Keratinocyte (primary cell): Measurements from ENCODE around the gene PLA2R1. TPM values are rescaled to one million over a fixed set of nuclear protein-coding genes. Genes with fewer than 3 reads are reported as not detected.

Experiments
- DNase-seq: peaks from one replicate; pipeline ENCODE4 v3.0.0-alpha.2; 2011; ENCODE audit warnings: low read depth, missing footprints, low spot score
- FAIRE-seq: peaks from 2 replicates; lab custom pipeline; 2011; peaks lifted over from hg19 to GRCh38; lab: Jason Lieb, UNC
- H2AFZ ChIP-seq: 2 replicates; pipeline ENCODE4 v1.6.0; 2012; ENCODE audit warnings: low read length, control low read depth, inconsistent platforms; ENCODE audit not compliant: control insufficient read depth
- H3K27ac ChIP-seq: 2 replicates; pipeline ENCODE4 v1.5.1; 2011; ENCODE audit warnings: low read length; ENCODE audit not compliant: control insufficient read depth, insufficient read depth
- H3K27me3 ChIP-seq: 3 replicates; pipeline ENCODE4 v1.6.0; 2011; ENCODE audit warnings: low read length; ENCODE audit not compliant: control insufficient read depth, insufficient read depth; ENCODE audit errors: extremely low read depth
- H3K36me3 ChIP-seq, 2 experiments: 2 replicates in 1 of 2; 3 replicates in 1 of 2; pipeline ENCODE4 v1.5.1; 2011; ENCODE audit warnings: low read length in 2 of 2, mild to moderate bottlenecking in 1 of 2; ENCODE audit not compliant: control insufficient read depth in 2 of 2, insufficient read depth in 2 of 2; ENCODE audit errors: extremely low read depth in 1 of 2
- H3K4me1 ChIP-seq: 3 replicates; pipeline ENCODE4 v1.5.1; 2011; ENCODE audit warnings: low read length; ENCODE audit not compliant: control insufficient read depth, insufficient read depth; ENCODE audit errors: extremely low read depth
- H3K4me2 ChIP-seq: 3 replicates; pipeline ENCODE4 v1.6.0; 2011; ENCODE audit warnings: low read depth, low read length; ENCODE audit not compliant: control insufficient read depth, insufficient read depth; ENCODE audit errors: extremely low read depth
- H3K4me3 ChIP-seq, 3 experiments: fragments of 200-600 bp in 1 of 3; sonication (generic) in 1 of 3; 2 replicates in 2 of 3; 3 replicates in 1 of 3; pipeline ENCODE4 v1.5.1; 2011 to 2016; ENCODE audit warnings: low read length in 3 of 3, mild to moderate bottlenecking in 3 of 3, control low read depth in 2 of 3, inconsistent platforms in 1 of 3, low read depth in 1 of 3, mixed read lengths in 1 of 3, mixed run types in 1 of 3, moderate library complexity in 1 of 3; ENCODE audit not compliant: control insufficient read depth in 2 of 3, insufficient read depth in 2 of 3; ENCODE audit errors: extremely low read depth in 1 of 3
- H3K79me2 ChIP-seq: 2 replicates; pipeline ENCODE4 v1.6.0; 2012; ENCODE audit warnings: low read length; ENCODE audit not compliant: control insufficient read depth, insufficient read depth
- H3K9ac ChIP-seq: 3 replicates; pipeline ENCODE4 v1.6.0; 2011; ENCODE audit warnings: low read length; ENCODE audit not compliant: control insufficient read depth, insufficient read depth; ENCODE audit errors: extremely low read depth
- H3K9me1 ChIP-seq: 3 replicates; pipeline ENCODE4 v1.6.0; 2011; ENCODE audit warnings: low read length; ENCODE audit not compliant: control insufficient read depth, insufficient read depth; ENCODE audit errors: extremely low read depth
- H3K9me3 ChIP-seq: 2 replicates; pipeline ENCODE4 v1.5.1; 2012; ENCODE audit warnings: low read depth, low read length; ENCODE audit not compliant: control insufficient read depth
- H4K20me1 ChIP-seq: 3 replicates; pipeline ENCODE4 v1.6.0; 2011; ENCODE audit warnings: low read length; ENCODE audit not compliant: control insufficient read depth, insufficient read depth; ENCODE audit errors: extremely low read depth
- EZH2 ChIP-seq: IDR thresholded peaks from one replicate; pipeline ENCODE4 v1.6.1; 2012; ENCODE audit warnings: inconsistent platforms, mild to moderate bottlenecking, low read length, moderate library complexity
- dilution Hi-C: fragments of 300-500 bp; cut with MboI; formaldehyde crosslinking; loops from one replicate; pipeline ENCODE4 v1.7.0; 2020; ENCODE audit warnings: low sequenced_read_pairs; ENCODE audit not compliant: extremely low pct_ligation_motif_present
- polyA plus RNA-seq, 5 experiments: library from polyadenylated mRNA; depleted of rRNA in 3 of 5; stranded (reverse) in 3 of 5; stranded (forward) in 1 of 5; unstranded in 1 of 5; fragments of >200 nt; gene quantifications; 1 replicate in 1 of 5; 2 replicates in 3 of 5; 3 replicates in 1 of 5; pipeline versions ENCODE4 v1.2.1 to v1.2.3, GENCODE V29; 2011 to 2012; ENCODE audit warnings: missing spikeins in 2 of 5, low read depth in 1 of 5, low replicate concordance in 1 of 5
- TF ChIP-seq, protein P1 (sequence below), 3 experiments: IDR thresholded peaks in 1 of 3; conservative IDR thresholded peaks in 1 of 3; optimal IDR thresholded peaks in 1 of 3; 2 replicates in 2 of 3; 3 replicates in 1 of 3; pipeline versions ENCODE3 to v1.5.1; 2011; ENCODE audit warnings: low read length in 3 of 3, mild to moderate bottlenecking in 3 of 3, moderate library complexity in 2 of 3, control low read depth in 1 of 3, inconsistent platforms in 1 of 3; ENCODE audit not compliant: insufficient read depth in 2 of 3; ENCODE audit errors: extremely low read depth in 1 of 3

PLA2R1 gene
- polyA plus RNA-seq, 1 donor (not counting 4 experiments of a cell fraction or from before 2014, with no cell fraction given) = 12.3 TPM

DNA sequence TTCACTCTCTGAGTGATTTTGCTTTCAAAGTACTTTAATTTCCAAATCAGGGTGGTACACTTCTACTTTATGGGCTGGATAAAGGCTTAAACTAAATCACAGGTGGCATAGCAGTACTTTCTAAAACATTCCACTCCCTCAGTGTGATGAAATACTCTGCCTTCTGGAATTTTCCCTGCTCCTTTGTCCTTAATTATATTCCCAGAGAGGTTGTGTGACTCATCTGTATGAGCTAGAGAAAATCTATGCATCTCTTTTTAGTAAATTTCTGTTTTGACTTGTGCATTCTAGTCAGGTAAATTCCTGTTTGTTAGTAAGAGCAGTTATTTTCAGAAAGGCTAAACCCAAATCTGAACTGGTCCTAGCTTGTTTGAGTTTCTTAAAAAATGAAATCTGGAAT lies 29.0 kb upstream of the PLA2R1 start:
- Histone ChIP-seq H3K9me3 (peaks cover 18% of the 10 kb centered on the region), H3K27ac (peak overlapping the region; percentile 93), H3K4me3 (peak overlapping the region in 1 of 3 experiments; percentile 38), H3K9ac (peak overlapping the region; percentile 52), H2AFZ (peak overlapping the region; percentile 26), H3K27me3 (no peaks in the 10 kb centered on the region), H3K36me3 (no peaks in the 10 kb centered on the region), H4K20me1 (no peaks in the 10 kb centered on the region), H3K4me2 (peak overlapping the region; percentile 95), H3K79me2 (no peaks in the 10 kb centered on the region), H3K9me1 (no peaks in the 10 kb centered on the region), H3K4me1 (peaks cover 22% of the 10 kb centered on the region)
- FAIRE-seq = peak; percentile 69
- TF ChIP-seq, protein P1, sequence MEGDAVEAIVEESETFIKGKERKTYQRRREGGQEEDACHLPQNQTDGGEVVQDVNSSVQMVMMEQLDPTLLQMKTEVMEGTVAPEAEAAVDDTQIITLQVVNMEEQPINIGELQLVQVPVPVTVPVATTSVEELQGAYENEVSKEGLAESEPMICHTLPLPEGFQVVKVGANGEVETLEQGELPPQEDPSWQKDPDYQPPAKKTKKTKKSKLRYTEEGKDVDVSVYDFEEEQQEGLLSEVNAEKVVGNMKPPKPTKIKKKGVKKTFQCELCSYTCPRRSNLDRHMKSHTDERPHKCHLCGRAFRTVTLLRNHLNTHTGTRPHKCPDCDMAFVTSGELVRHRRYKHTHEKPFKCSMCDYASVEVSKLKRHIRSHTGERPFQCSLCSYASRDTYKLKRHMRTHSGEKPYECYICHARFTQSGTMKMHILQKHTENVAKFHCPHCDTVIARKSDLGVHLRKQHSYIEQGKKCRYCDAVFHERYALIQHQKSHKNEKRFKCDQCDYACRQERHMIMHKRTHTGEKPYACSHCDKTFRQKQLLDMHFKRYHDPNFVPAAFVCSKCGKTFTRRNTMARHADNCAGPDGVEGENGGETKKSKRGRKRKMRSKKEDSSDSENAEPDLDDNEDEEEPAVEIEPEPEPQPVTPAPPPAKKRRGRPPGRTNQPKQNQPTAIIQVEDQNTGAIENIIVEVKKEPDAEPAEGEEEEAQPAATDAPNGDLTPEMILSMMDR (optimal IDR thresholded peaks at IDR 0.05 in 1 of 3, IDR thresholded peaks at IDR 0.05 in 1 of 3, conservative IDR thresholded peaks at IDR 0.05 in 1 of 3; ENCODE audit: extremely low read depth in 1 of 3, insufficient read depth in 2 of 3, low read length in 3 of 3) = no peak
- TF ChIP-seq EZH2 = no peak
- dilution Hi-C loops = no loop called here
- peak; percentile 65 for DNase-seq

DNA sequence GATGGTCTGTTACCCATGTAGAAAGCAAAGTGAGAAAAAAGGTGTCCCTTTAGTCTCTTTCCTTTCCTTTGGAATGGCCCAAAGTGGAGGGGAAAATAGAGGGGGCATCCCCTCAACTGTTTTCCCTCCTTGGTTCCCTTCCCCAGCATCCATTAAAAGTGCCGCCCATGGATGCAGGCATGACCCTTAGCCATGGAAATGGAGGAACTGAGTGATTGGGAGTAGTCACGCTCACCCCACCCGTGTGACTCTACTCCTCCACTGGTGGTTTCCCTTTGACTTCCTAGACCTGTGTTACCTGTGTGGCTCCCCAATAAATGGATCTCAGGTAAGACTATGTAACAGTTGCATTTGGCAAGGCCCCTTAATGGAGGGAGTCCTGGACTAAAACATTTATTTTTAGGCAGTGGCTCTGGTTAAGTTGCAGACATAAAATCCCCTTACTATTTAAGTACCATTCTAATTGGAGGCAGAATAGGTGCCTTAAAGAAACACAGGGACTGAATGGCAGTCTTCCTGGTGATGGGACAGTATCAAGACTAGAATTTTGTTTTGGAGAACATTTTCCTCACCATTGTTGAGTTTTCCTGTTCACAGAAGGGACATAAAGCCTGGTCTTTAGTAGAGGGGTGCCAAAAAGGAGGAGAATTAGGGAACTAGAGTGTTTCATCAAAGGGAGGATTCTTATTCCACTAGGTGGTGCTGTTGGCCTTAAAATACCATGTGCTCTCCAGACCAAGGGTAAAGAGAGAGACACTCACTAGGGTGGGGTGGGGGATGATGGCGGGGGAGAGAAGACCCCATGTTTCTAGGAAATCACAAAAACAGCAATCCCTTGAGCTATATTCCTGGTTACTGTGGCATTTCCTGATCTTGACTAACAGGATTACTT lies 25.7 kb upstream of the PLA2R1 start:
- TF ChIP-seq, protein P1 (optimal IDR thresholded peaks at IDR 0.05 in 1 of 3, IDR thresholded peaks at IDR 0.05 in 1 of 3, conservative IDR thresholded peaks at IDR 0.05 in 1 of 3; ENCODE audit: extremely low read depth in 1 of 3, insufficient read depth in 2 of 3, low read length in 3 of 3) = peak; percentile 6 to 39 (median 29)
- TF ChIP-seq EZH2 = no peak
- Histone ChIP-seq H3K36me3 (no peaks in the 10 kb centered on the region), H3K4me1 (peaks cover 21% of the 10 kb centered on the region), H4K20me1 (no peaks in the 10 kb centered on the region), H3K9ac (no peak overlapping the region), H3K9me3 (peaks cover 19% of the 10 kb centered on the region), H3K4me2 (no peak overlapping the region), H3K27me3 (no peaks in the 10 kb centered on the region), H3K9me1 (no peaks in the 10 kb centered on the region), H3K79me2 (no peaks in the 10 kb centered on the region), H3K4me3 (no peak overlapping the region), H3K27ac (no peak overlapping the region), H2AFZ (no peak overlapping the region)
- FAIRE-seq (no peak), DNase-seq (no peak)
- dilution Hi-C loops = no loop called here
